H1 (cell line): ENCODE measurements around the gene ATXN7L3. TPM values are rescaled to one million over a fixed set of nuclear protein-coding genes. Genes with fewer than 3 reads are reported as not detected.
A peak's percentile ranks its signal among the peaks of the same experiment; 100 is the strongest.

Experiments used
- CTCF ChIA-PET: fragments of 300-600 bp; sonication (Branson Sonifier 250); formaldehyde crosslinking; loops from one replicate; lab custom pipeline; 2021; ENCODE audit not compliant: partially characterized antibody; lab: Charles Lee
- POLR2A ChIA-PET: fragments of 300-600 bp; sonication (Branson Sonifier 250); formaldehyde crosslinking; loops from one replicate; lab custom pipeline; 2021; ENCODE audit warnings: inconsistent platforms; ENCODE audit not compliant: partially characterized antibody; lab: Charles Lee
- DNase-seq, 2 experiments: peaks; one replicate each; pipeline versions ENCODE4 v3.0.0 to v3.0.0-alpha.2; 2010 to 2022; ENCODE audit warnings: low spot score in 2 of 2, low read depth in 1 of 2, mixed read lengths in 1 of 2
- FAIRE-seq: peaks from 2 replicates; lab custom pipeline; 2011; peaks lifted over from hg19 to GRCh38; lab: Jason Lieb, UNC
- H2AFZ ChIP-seq: 2 replicates; pipeline ENCODE4 v1.8.1; 2012; ENCODE audit warnings: low read length, inconsistent platforms
- H2AK5ac ChIP-seq: 2 replicates; pipeline ENCODE4 v1.6.1; 2013; ENCODE audit warnings: low read depth, low read length
- H2BK120ac ChIP-seq: replicated peaks from 2 replicates; pipeline ENCODE3; 2013; ENCODE audit warnings: low read depth, low read length, inconsistent platforms
- H2BK12ac ChIP-seq: 2 replicates; pipeline ENCODE4 v1.6.1; 2013; ENCODE audit warnings: low read depth, low read length
- H2BK15ac ChIP-seq: 2 replicates; pipeline ENCODE4 v1.6.1; 2013; ENCODE audit warnings: low read length
- H2BK20ac ChIP-seq: 2 replicates; pipeline ENCODE4 v1.6.1; 2013; ENCODE audit warnings: low read length
- H2BK5ac ChIP-seq: 2 replicates; pipeline ENCODE4 v1.6.1; 2013; ENCODE audit warnings: low read depth, low read length
- H3K14ac ChIP-seq: 2 replicates; pipeline ENCODE4 v1.6.1; 2013; ENCODE audit warnings: inconsistent platforms; ENCODE audit not compliant: insufficient read length
- H3K18ac ChIP-seq: 2 replicates; pipeline ENCODE4 v1.6.1; 2013; ENCODE audit warnings: low read length; ENCODE audit errors: extremely low read depth
- H3K23ac ChIP-seq: 2 replicates; pipeline ENCODE4 v1.6.1; 2013; ENCODE audit warnings: inconsistent platforms; ENCODE audit not compliant: insufficient read length
- H3K23me2 ChIP-seq: 2 replicates; pipeline ENCODE4 v1.6.1; 2013; ENCODE audit warnings: low read depth, low read length
- H3K27ac ChIP-seq: 2 replicates; pipeline ENCODE4 v1.6.1; 2011; ENCODE audit warnings: low read depth, low read length, inconsistent platforms
- H3K27me3 ChIP-seq, 4 experiments: replicated peaks in 1 of 4; 1 replicate in 1 of 4; 2 replicates in 3 of 4; pipeline versions ENCODE4 v1.6.1 to v1.8.1; 2011 to 2013; ENCODE audit warnings: low read length in 3 of 4, mild to moderate bottlenecking in 3 of 4, inconsistent platforms in 2 of 4, mixed read lengths in 2 of 4, moderate library complexity in 1 of 4; ENCODE audit not compliant: control insufficient read depth in 3 of 4, insufficient read depth in 3 of 4; ENCODE audit errors: extremely low read depth in 1 of 4
- H3K36me3 ChIP-seq, 4 experiments: 2 replicates each; pipeline versions ENCODE4 v1.6.1 to v1.8.1; 2011 to 2013; ENCODE audit warnings: mild to moderate bottlenecking in 4 of 4, low read length in 3 of 4, moderate library complexity in 2 of 4, control low read depth in 1 of 4, inconsistent platforms in 1 of 4; ENCODE audit not compliant: insufficient read depth in 4 of 4, control insufficient read depth in 2 of 4
- H3K4ac ChIP-seq: replicated peaks from 2 replicates; pipeline ENCODE3; 2013; ENCODE audit warnings: low read length, low read depth, mixed read lengths, inconsistent platforms; ENCODE audit not compliant: insufficient read length
- H3K4me1 ChIP-seq, 4 experiments: replicated peaks in 1 of 4; 1 replicate in 1 of 4; 2 replicates in 3 of 4; pipeline versions ENCODE4 v1.6.1 to v1.8.1; 2011 to 2013; ENCODE audit warnings: low read length in 3 of 4, inconsistent platforms in 2 of 4, mixed read lengths in 1 of 4; ENCODE audit not compliant: insufficient read depth in 4 of 4, control insufficient read depth in 3 of 4
- H3K4me2 ChIP-seq, 2 experiments: 2 replicates each; pipeline versions ENCODE4 v1.6.1 to v1.8.1; 2011 to 2013; ENCODE audit warnings: low read depth in 2 of 2, low read length in 2 of 2, control low read depth in 1 of 2, inconsistent platforms in 1 of 2, mild to moderate bottlenecking in 1 of 2; ENCODE audit not compliant: insufficient read depth in 1 of 2
- H3K4me3 ChIP-seq, 4 experiments: fragments of 200-600, 300-600 bp in 1 of 4; sonication (generic), shearing (Covaris generic), sonication (Bioruptor Twin) in 1 of 4; 2 replicates each; pipeline versions ENCODE4 v1.5.1 to v1.8.1; 2011 to 2016; ENCODE audit warnings: low read length in 4 of 4, low read depth in 3 of 4, control low read depth in 2 of 4, inconsistent platforms in 2 of 4, mild to moderate bottlenecking in 2 of 4, mixed read lengths in 1 of 4, moderate library complexity in 1 of 4; ENCODE audit not compliant: insufficient read depth in 2 of 4; ENCODE audit errors: extremely low read depth in 1 of 4
- H3K56ac ChIP-seq: replicated peaks from 2 replicates; pipeline ENCODE3; 2013; ENCODE audit warnings: low read depth, mild to moderate bottlenecking, mixed read lengths, low read length, inconsistent platforms; ENCODE audit not compliant: insufficient read length
- H3K79me1 ChIP-seq: 2 replicates; pipeline ENCODE4 v1.6.1; 2013; ENCODE audit warnings: low read depth, low read length, control low read depth
- H3K79me2 ChIP-seq, 2 experiments: 2 replicates each; pipeline versions ENCODE4 v1.6.1 to v1.8.1; 2012 to 2013; ENCODE audit warnings: low read length in 2 of 2, mild to moderate bottlenecking in 2 of 2, inconsistent platforms in 1 of 2; ENCODE audit not compliant: insufficient read depth in 2 of 2, control insufficient read depth in 1 of 2
- H3K9ac ChIP-seq, 4 experiments: replicated peaks in 1 of 4; 1 replicate in 1 of 4; 2 replicates in 3 of 4; pipeline versions ENCODE4 v1.6.1 to v1.8.1; 2011 to 2013; ENCODE audit warnings: low read depth in 3 of 4, low read length in 3 of 4, control low read depth in 2 of 4, mild to moderate bottlenecking in 2 of 4, moderate library complexity in 2 of 4, inconsistent platforms in 1 of 4; ENCODE audit errors: extremely low read depth in 1 of 4
- H3K9me3 ChIP-seq, 2 experiments: 2 replicates each; pipeline versions ENCODE4 v1.6.1 to v1.8.1; 2012 to 2013; ENCODE audit warnings: mild to moderate bottlenecking in 2 of 2, moderate library complexity in 2 of 2, control low read depth in 1 of 2, inconsistent platforms in 1 of 2, low read depth in 1 of 2, low read length in 1 of 2, mixed read lengths in 1 of 2; ENCODE audit not compliant: insufficient read depth in 2 of 2
- H4K20me1 ChIP-seq, 2 experiments: replicated peaks in 1 of 2; 2 replicates each; pipeline versions ENCODE3 to v1.8.1; 2011 to 2013; ENCODE audit warnings: inconsistent platforms in 2 of 2, low read length in 2 of 2, mild to moderate bottlenecking in 1 of 2; ENCODE audit not compliant: insufficient read depth in 2 of 2, control insufficient read depth in 1 of 2
- H4K5ac ChIP-seq: 2 replicates; pipeline ENCODE4 v1.6.1; 2013; ENCODE audit warnings: low read length, low read depth, mixed read lengths, inconsistent platforms; ENCODE audit not compliant: insufficient read length
- H4K8ac ChIP-seq: 2 replicates; pipeline ENCODE4 v1.8.0; 2013; ENCODE audit warnings: mild to moderate bottlenecking, moderate library complexity, low read length, inconsistent platforms; ENCODE audit not compliant: insufficient read depth; ENCODE audit errors: extremely low read depth
- H4K91ac ChIP-seq: replicated peaks from 2 replicates; pipeline ENCODE3; 2013; ENCODE audit warnings: low read length, mixed read lengths, inconsistent platforms; ENCODE audit not compliant: insufficient read length
- MAX ChIP-seq: IDR thresholded peaks from 2 replicates; pipeline ENCODE4 v1.6.1; 2012; ENCODE audit warnings: inconsistent platforms
- RFX5 ChIP-seq: IDR thresholded peaks from 2 replicates; pipeline ENCODE4 v1.6.1; 2011; ENCODE audit warnings: low read depth, low read length, improper control_type of control experiment, borderline replicate concordance
- TEAD4 ChIP-seq: IDR thresholded peaks from 2 replicates; pipeline ENCODE4 v1.6.1; 2012; ENCODE audit warnings: low read depth, low read length, inconsistent platforms, mixed read lengths
- WGBS, 2 experiments: shearing (Covaris generic) in 1 of 2; methylation state at CpG; one replicate each; pipeline versions ENCODE4 v1.1.6 to v1.1.7; 2013 to 2015; ENCODE audit warnings: low lambda C conversion rate in 2 of 2, mixed read lengths in 2 of 2, inconsistent platforms in 1 of 2, low coverage in 1 of 2, missing lambda C conversion rate in 1 of 2; ENCODE audit not compliant: insufficient replicate concordance in 2 of 2, insufficient coverage in 1 of 2, insufficient read length in 1 of 2; ENCODE audit errors: extremely low coverage in 1 of 2, missing lambda C conversion rate in 1 of 2; 5-methylcytosine and 5-hydroxymethylcytosine counted together
- polyA plus RNA-seq, 7 experiments: library from polyadenylated mRNA; depleted of rRNA in 3 of 7; stranded (reverse) in 5 of 7; unstranded in 2 of 7; fragments of >200 nt in 5 of 7; fragments of 200-250 nt in 2 of 7; gene quantifications; 1 replicate in 5 of 7; 2 replicates in 1 of 7; 4 replicates in 1 of 7; pipeline versions ENCODE4 v1.2.1 to v1.2.3, GENCODE V29; 2011 to 2013; ENCODE audit warnings: missing spikeins in 2 of 7, mixed read lengths in 2 of 7
- total RNA-seq: library from RNA; stranded (reverse); fragmentation: NEBNext Ultra II Directional; extraction: Animal tissue kit (Norgen Biotek cat#: 25700); gene quantifications from 2 replicates; pipeline ENCODE4 v1.2.1, GENCODE V29; 2021

The ATXN7L3 gene
- total and polyA plus RNA-seq, 2 of the 8 experiments (the other 6 are each of a cell fraction or from before 2014, with no cell fraction given) = 53.7 to 103 TPM

GRCh38 chr17:44171931-44172455, 27.7 kb downstream of the ATXN7L3 start:
- no peak overlapping the region for H3K14ac ChIP-seq
- H2AK5ac ChIP-seq = no peak overlapping the region
- TF ChIP-seq MAX (0 out of 2 replicates have a peak, but pooled peaks have one; percentile 3), RFX5 (no peak), TEAD4 (no peak)
- TF ChIP-seq, all 59 proteins: peak for 1
- peaks cover 0 to 15% (median 8%) of the 10 kb centered on the region in 4 experiments; a peak in 5 of 7 replicates for H3K4me1 ChIP-seq
- no peak overlapping the region for H3K18ac ChIP-seq
- no peak overlapping the region for H4K5ac ChIP-seq
- no peak overlapping the region for H2BK15ac ChIP-seq
- ChIA-PET CTCF (interaction anchor here (0.9 to 8.1 kb wide), 13 partner anchors 12 to 182 kb away, joined by 3 to 61 read pairs (median 5); partner anchors contain the start of gene TMUB2), POLR2A (interaction anchor here (0.6 to 8.7 kb wide), 14 partner anchors 8 to 292 kb away, joined by 3 to 84 read pairs (median 4); partner anchors contain the start of genes HDAC5, LSM12 and TMUB2)
- WGBS, 2 experiments = 92% methylated on average over 17 of the region's 17 CpGs; no CpG with 5 or more reads in 1 of the 2 experiments
- H2AFZ ChIP-seq = no peak overlapping the region
- no peaks in the 10 kb centered on the region for H3K9me3 ChIP-seq
- H3K4me2 ChIP-seq = no peak overlapping the region
- DNase-seq (no peak), FAIRE-seq (no peak)
- H4K91ac ChIP-seq = no peak overlapping the region
- H3K23me2 ChIP-seq = no peaks in the 10 kb centered on the region
- no peak overlapping the region for H2BK20ac ChIP-seq
- peaks cover 0 to 8% (median 3%) of the 10 kb centered on the region in 4 experiments; a peak in 4 of 8 replicates for H3K36me3 ChIP-seq
- H3K23ac ChIP-seq = no peak overlapping the region
- peaks cover 0 to 1% of the 10 kb centered on the region in 2 experiments for H4K20me1 ChIP-seq
- no peaks in the 10 kb centered on the region for H3K79me1 ChIP-seq
- no peak overlapping the region for H2BK120ac ChIP-seq
- no peak overlapping the region for H2BK12ac ChIP-seq
- H3K4me3 ChIP-seq = no peak overlapping the region
- H2BK5ac ChIP-seq = peak overlapping the region; percentile 49; the same call in 1 of the 2 replicates
- no peak overlapping the region for H3K9ac ChIP-seq
- no peak overlapping the region for H4K8ac ChIP-seq
- H3K27ac ChIP-seq = no peak overlapping the region
- H3K79me2 ChIP-seq = no peaks in the 10 kb centered on the region
- H3K4ac ChIP-seq = peak overlapping the region; percentile 53
- H3K27me3 ChIP-seq = no peaks in the 10 kb centered on the region
- H3K56ac ChIP-seq = no peak overlapping the region
